OCI-LY1 (cell line): ENCODE measurements around the gene ASRGL1.

Source experiments
- H2AFZ ChIP-seq: fragments of 200-600 bp; sonication (generic), shearing (Covaris generic); 2 replicates; pipeline ENCODE4 v1.6.0; 2014; ENCODE audit warnings: antibody characterized with exemption, mild to moderate bottlenecking, low read length
- H3F3A ChIP-seq: fragments of 200-600 bp; sonication (generic), shearing (Covaris generic); 2 replicates; pipeline ENCODE4 v1.6.0; 2014; ENCODE audit warnings: mild to moderate bottlenecking, antibody characterized with exemption, low read length, moderate library complexity; ENCODE audit not compliant: insufficient read depth
- H3K27ac ChIP-seq: fragments of 200-600 bp; sonication (generic); 2 replicates; pipeline ENCODE4 v1.5.1; 2014; ENCODE audit warnings: low read length, mixed run types, mild to moderate bottlenecking, low read depth; ENCODE audit not compliant: poor library complexity, severe bottlenecking
- H3K27me3 ChIP-seq: fragments of 200-600 bp; sonication (generic); 2 replicates; pipeline ENCODE4 v1.6.0; 2014; ENCODE audit warnings: antibody characterized with exemption, mild to moderate bottlenecking, low read length, moderate library complexity; ENCODE audit not compliant: insufficient read depth
- H3K36me3 ChIP-seq: fragments of 200-600 bp; sonication (generic); 2 replicates; pipeline ENCODE4 v1.6.1; 2014; ENCODE audit warnings: mild to moderate bottlenecking, antibody characterized with exemption, low read length, moderate library complexity, mixed read lengths; ENCODE audit not compliant: insufficient read depth
- H3K4me1 ChIP-seq: fragments of 200-600 bp; sonication (generic); 2 replicates; pipeline ENCODE4 v1.5.1; 2014; ENCODE audit warnings: mild to moderate bottlenecking, low read length, moderate library complexity; ENCODE audit not compliant: insufficient read depth, severe bottlenecking
- H3K4me2 ChIP-seq: fragments of 200-600 bp; sonication (generic), shearing (Covaris generic); 2 replicates; pipeline ENCODE4 v1.6.1; 2014; ENCODE audit warnings: low read length
- H3K4me3 ChIP-seq: fragments of 200-600 bp; sonication (generic); 2 replicates; pipeline ENCODE4 v1.5.1; 2014; ENCODE audit warnings: low read length, low read depth, mild to moderate bottlenecking, mixed read lengths; ENCODE audit not compliant: poor library complexity, severe bottlenecking
- H3K79me2 ChIP-seq: fragments of 200-600 bp; shearing (Covaris generic); 2 replicates; pipeline ENCODE4 v1.6.1; 2016; ENCODE audit warnings: mixed run types, low read length, mixed read lengths; ENCODE audit not compliant: insufficient read depth
- H3K9ac ChIP-seq: fragments of 200-600 bp; sonication (generic), shearing (Covaris generic); 2 replicates; pipeline ENCODE4 v1.6.1; 2014; ENCODE audit warnings: mild to moderate bottlenecking, low read length, mixed read lengths
- H3K9me2 ChIP-seq: fragments of 200-600 bp; sonication (generic), shearing (Covaris generic); 2 replicates; pipeline ENCODE4 v1.6.1; 2014; ENCODE audit warnings: low read depth, mild to moderate bottlenecking, low read length, mixed read lengths
- H3K9me3 ChIP-seq: fragments of 200-600 bp; shearing (Covaris generic); 2 replicates; pipeline ENCODE4 v1.6.1; 2014; ENCODE audit warnings: low read length, mixed read lengths
- H4K20me1 ChIP-seq: fragments of 200-600 bp; sonication (generic), shearing (Covaris generic); 2 replicates; pipeline ENCODE4 v1.6.0; 2016; ENCODE audit warnings: mild to moderate bottlenecking, low read length; ENCODE audit not compliant: insufficient read depth
- EZH2 ChIP-seq: fragments of 200-600 bp; sonication (generic), shearing (Covaris generic); IDR thresholded peaks from 2 replicates; pipeline ENCODE4 v1.8.0; 2017; ENCODE audit warnings: borderline replicate concordance, mixed run types, mild to moderate bottlenecking, antibody characterized with exemption, low read length, moderate library complexity, mixed read lengths
- TF ChIP-seq, protein P1 (sequence below): fragments of 200-600 bp; sonication (generic), shearing (Covaris generic); IDR thresholded peaks from 2 replicates; pipeline ENCODE4 v1.5.1; 2017; ENCODE audit warnings: mild to moderate bottlenecking, antibody characterized with exemption, low read length, moderate library complexity, mixed read lengths

Gene ASRGL1

DNA sequence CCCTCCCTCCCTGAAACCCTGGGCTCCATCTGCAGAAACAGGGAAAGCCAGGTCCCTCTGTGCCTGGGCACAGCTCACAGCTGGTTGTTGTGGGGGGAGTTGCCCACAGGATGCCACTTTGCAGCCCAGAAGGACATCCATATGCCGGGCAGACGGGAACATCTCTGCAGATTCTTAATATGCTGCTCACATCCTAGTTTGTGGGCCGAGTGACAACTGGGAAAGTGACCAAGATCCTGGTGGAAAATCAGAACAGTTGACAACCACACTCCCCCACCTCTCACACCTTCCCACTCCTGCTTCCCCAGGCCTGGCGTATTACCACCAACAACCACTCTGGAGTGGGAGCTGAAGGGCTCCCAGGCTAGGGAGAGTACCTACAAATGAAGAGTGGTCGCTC lies 74.3 kb downstream of the ASRGL1 start:
- H3K4me1 ChIP-seq: no peaks in the 10 kb centered on the region
- no peak overlapping the region for H3K9ac ChIP-seq
- no peak for TF ChIP-seq EZH2
- TF ChIP-seq, protein P1, sequence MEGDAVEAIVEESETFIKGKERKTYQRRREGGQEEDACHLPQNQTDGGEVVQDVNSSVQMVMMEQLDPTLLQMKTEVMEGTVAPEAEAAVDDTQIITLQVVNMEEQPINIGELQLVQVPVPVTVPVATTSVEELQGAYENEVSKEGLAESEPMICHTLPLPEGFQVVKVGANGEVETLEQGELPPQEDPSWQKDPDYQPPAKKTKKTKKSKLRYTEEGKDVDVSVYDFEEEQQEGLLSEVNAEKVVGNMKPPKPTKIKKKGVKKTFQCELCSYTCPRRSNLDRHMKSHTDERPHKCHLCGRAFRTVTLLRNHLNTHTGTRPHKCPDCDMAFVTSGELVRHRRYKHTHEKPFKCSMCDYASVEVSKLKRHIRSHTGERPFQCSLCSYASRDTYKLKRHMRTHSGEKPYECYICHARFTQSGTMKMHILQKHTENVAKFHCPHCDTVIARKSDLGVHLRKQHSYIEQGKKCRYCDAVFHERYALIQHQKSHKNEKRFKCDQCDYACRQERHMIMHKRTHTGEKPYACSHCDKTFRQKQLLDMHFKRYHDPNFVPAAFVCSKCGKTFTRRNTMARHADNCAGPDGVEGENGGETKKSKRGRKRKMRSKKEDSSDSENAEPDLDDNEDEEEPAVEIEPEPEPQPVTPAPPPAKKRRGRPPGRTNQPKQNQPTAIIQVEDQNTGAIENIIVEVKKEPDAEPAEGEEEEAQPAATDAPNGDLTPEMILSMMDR: no peak
- H3K36me3 ChIP-seq: no peaks in the 10 kb centered on the region
- no peak overlapping the region for H3K27ac ChIP-seq
- H3K9me3 ChIP-seq: no peaks in the 10 kb centered on the region
- no peak overlapping the region for H3K4me2 ChIP-seq
- H4K20me1 ChIP-seq: no peaks in the 10 kb centered on the region
- H3K79me2 ChIP-seq: no peaks in the 10 kb centered on the region
- no peak overlapping the region for H2AFZ ChIP-seq
- H3F3A ChIP-seq: no peaks in the 10 kb centered on the region
- no peak overlapping the region for H3K4me3 ChIP-seq
- 0 out of 2 replicates have a peak, but pooled peaks cover 6% of the 10 kb centered on the region for H3K27me3 ChIP-seq
- H3K9me2 ChIP-seq: no peaks in the 10 kb centered on the region

DNA sequence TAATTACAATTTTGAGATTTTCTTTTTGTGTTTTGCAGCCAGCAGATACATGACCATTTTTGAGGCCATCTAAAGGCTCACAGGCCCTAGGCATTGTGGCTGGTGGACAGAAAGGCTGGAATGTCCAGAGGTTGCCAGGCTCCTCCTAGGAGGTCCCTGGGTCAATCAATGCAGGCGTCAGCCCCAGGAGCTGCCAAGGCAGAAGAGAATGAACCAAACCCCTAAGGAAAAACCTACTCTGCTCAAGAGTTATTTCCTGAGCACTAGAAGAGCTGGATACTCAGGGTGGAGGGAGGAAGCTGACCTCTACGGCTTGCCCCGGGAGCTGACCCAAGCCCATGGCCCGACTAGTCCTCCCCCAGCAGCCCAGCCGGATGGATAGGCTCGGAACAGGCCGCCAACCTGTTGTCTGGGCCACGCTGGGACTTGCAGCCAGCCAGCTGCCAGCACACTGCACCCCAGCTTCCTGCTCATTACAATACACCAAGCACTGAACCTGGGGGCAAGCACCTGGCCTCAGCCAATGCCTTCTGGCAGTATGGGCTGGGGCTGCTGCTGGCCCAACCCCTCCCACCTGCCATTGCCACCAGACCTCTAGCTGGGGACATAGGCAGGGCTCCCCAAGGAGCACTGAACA lies 75.9 kb downstream of the ASRGL1 start:
- TF ChIP-seq, protein P1: no peak
- TF ChIP-seq EZH2: no peak
- no peaks in the 10 kb centered on the region for H3K9me3 ChIP-seq
- H3K9ac ChIP-seq: no peak overlapping the region
- H3K79me2 ChIP-seq: no peaks in the 10 kb centered on the region
- no peaks in the 10 kb centered on the region for H3F3A ChIP-seq
- no peaks in the 10 kb centered on the region for H3K36me3 ChIP-seq
- H4K20me1 ChIP-seq: no peaks in the 10 kb centered on the region
- H2AFZ ChIP-seq: no peak overlapping the region
- no peaks in the 10 kb centered on the region for H3K9me2 ChIP-seq
- no peak overlapping the region for H3K4me2 ChIP-seq
- H3K4me3 ChIP-seq: no peak overlapping the region
- H3K27ac ChIP-seq: no peak overlapping the region
- H3K4me1 ChIP-seq: no peaks in the 10 kb centered on the region
- 0 out of 2 replicates have a peak, but pooled peaks cover 10% of the 10 kb centered on the region for H3K27me3 ChIP-seq

DNA sequence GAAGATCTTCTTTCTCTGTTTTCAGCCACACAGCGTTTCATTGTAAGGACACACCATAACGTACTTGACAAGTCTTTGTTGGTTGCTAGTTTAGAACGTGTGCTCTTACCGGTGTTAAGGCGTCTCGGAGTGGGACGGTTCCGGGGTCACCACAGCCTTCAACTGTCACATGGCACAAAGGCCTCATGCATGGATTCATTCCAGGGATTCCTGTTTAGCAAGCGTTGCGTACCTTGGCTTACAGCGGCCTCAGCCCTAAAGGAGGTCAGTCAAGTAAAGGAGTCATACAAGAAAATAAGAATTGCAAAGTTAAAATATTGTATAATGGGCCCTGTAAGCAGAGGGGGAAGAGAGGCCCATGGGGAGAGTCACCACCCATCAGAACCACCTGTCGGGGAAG lies 79.3 kb downstream of the ASRGL1 start:
- Histone ChIP-seq H4K20me1 (no peaks in the 10 kb centered on the region), H3K4me3 (no peak overlapping the region), H3F3A (no peaks in the 10 kb centered on the region), H3K9me2 (no peaks in the 10 kb centered on the region), H3K9ac (no peak overlapping the region), H3K9me3 (no peaks in the 10 kb centered on the region), H3K27ac (no peak overlapping the region), H3K4me1 (no peaks in the 10 kb centered on the region), H3K36me3 (no peaks in the 10 kb centered on the region), H3K79me2 (no peaks in the 10 kb centered on the region), H3K4me2 (no peak overlapping the region), H3K27me3 (0 out of 2 replicates have a peak, but pooled peaks cover 12% of the 10 kb centered on the region), H2AFZ (no peak overlapping the region)
- no peak for TF ChIP-seq EZH2
- TF ChIP-seq, protein P1: no peak
